NCI-H2029 (cell line): ENCODE data around the gene MUC5AC.
"Not testable (repeated sequence)": the region's sequence is repeated elsewhere in the genome, so short reads cannot be mapped to it uniquely, and the experiment has no call there.

Experiments
- DNase-seq: peaks from one replicate; lab custom pipeline; 2025; lab: John Stamatoyannopoulos, UW

Gene MUC5AC

GRCh38 chr11:1157645-1158591 lies at the start of gene MUC5AC:
Gene MUC5AC (plus strand): TSS chr11:1157953. CDS start chr11:1158000, 47 bp downstream.
- DNase-seq, result no peak

GRCh38 chr11:1108246-1108900 lies 49.4 kb upstream of the MUC5AC start:
- DNase-seq, result no peak

DNA sequence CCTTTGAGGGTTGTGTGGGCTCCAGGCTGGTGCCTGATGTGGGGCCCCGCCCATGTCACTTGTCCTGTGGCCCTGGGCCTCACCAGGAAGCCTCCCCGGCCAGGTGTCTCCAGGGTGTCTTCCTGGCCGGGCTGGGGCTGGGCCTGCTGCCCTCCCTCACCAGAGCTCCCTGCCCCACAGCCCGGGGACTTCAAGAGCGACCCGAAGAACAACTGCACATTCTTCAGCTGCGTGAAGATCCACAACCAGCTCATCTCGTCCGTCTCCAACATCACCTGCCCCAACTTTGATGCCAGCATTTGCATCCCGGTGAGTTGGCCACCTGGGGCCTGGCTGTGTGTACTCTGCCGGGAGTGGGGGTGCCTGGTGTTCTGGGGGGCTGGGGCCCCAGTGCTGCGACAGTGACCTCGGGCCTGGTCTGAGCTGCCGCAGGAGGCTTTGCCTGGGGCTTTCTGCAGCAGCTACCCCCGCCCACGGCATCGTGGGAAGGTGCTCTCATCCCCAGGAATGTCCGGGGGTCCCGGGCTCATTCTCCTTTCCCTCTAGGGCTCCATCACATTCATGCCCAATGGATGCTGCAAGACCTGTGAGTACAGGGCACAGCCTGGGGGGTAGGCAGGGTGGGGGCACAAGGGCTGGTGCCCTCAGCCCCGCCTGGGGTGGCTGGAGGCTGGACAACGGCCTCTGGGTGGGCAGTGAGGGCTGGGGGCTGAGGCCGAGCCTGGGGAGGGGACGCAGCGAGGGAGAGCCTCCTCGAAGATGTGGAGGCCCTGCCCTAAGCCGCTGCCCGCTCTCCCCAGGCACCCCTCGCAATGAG lies 48.4 kb upstream of the MUC5AC start:
- DNase-seq, result no peak

GRCh38 chr11:1109918-1110705 lies 47.6 kb upstream of the MUC5AC start:
- no peak for DNase-seq

DNA sequence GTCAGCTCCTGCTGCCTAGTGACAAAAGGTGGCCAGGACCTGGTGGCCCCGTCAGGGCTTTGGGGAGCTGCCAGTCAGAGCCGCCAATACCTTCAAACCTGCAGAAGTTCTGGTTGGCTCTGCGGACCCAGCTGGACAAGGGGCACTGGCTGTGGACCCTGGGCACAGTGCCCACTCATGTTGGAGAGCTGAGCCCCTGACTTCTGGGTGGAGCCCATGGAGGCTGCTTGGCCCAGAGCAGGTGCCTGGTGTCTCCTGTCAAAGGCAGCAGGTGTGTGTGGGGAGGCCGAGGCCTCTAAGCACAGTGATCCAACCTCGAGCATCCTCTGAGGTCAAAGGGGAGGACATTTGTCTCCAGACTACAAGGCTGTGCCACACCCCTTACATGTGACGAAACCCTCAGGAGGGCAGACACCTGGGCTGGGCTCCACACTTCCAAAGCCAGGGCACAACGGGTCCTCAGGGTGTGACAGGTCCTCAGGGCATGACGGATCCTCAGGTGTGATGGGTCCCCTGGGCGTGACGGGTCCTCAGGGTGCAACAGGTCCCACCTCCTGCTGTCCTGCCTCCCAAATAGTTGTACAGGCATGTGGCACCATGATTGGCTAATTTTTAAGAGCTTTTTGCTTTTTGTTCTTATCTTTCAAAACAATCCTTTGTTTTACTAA lies 46.1 kb upstream of the MUC5AC start:
- no peak for DNase-seq

DNA sequence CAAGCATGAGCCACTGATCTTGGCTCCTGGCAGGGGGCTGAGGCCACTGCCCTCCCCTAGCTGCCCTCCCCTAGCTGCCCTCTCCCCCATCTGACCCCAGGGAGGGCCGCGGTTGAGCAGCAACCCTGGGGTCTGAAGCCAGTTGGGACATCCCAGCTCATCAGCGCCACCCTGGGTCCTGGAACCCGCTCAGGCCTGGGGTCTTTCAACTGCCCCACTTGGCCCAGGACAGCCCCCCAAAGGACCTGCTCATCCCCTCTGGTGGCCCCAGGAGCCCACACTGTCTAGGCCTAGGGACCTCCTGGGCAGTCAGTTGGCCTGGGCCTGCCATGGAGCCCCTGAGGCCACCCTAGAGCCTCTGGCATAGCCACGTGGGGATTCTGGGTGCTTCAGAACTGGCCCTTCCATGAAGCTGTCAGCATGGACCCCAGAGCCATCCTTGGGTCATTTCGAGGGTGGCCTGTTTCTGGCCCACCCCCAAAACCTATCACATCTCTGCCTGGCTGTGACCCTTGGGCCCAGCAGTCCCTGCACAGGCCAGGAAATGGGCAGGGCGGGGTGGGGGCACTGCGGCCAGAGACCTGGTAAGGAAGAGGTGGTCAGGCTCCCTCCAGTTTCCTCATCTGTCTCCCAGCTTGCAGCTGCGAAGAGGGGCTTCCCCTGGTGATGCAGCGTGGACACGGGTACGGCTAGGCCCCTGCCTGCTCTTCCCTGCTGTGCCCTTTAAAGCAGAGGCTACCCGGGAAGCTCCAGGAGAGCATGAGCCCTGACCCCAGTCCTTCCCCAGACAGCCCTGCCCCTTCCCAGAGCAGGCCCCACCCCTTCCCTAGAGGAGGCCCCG lies 45.2 kb upstream of the MUC5AC start:
- no peak for DNase-seq

GRCh38 chr11:1113405-1114201 lies 44.1 kb upstream of the MUC5AC start:
- DNase-seq, result no peak

GRCh38 chr11:1115292-1115691 lies 42.5 kb upstream of the MUC5AC start:
- DNase-seq, result not testable (repeated sequence)

- no peak for DNase-seq
Measured at GRCh38 chr11:1116104-1116503, 41.6 kb upstream of the MUC5AC start.

DNA sequence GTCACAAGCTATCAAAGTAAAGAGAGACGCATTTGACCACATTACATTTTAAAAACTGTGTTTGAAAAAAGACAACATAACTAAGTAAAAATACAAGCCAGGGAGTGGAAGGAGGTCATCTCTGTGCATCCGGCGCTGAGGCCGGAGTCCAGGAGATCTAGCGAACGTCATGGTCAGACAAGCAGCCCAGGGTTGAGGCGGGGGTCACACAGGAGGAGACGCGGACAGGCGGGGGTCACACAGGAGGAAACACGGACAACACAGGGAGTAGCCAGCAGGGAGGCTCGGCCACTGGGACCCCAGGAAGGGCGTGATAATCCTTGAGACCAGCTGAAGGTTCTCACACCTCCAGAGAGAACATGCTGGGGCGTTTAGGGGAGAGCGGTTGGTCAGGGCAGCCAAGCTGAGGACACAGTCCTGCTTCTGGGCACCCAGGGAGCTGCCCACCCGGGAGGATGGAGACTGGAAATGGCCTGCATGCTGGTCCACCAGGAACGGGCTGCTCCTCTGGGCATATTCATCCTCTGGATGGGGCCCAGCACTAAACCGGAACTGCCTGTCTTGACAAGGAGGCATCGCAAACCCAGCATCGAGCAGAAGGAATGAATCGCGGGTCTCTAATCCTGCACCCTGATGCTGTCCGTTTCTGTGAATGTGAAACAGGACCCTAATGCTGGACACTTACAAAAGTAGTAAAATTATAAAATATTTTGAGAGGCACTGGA lies 40.9 kb upstream of the MUC5AC start:
- no peak for DNase-seq

GRCh38 chr11:1117992-1118391 lies 39.8 kb upstream of the MUC5AC start:
- no peak for DNase-seq

GRCh38 chr11:1118755-1119603 lies 38.8 kb upstream of the MUC5AC start:
- DNase-seq, result no peak

DNA sequence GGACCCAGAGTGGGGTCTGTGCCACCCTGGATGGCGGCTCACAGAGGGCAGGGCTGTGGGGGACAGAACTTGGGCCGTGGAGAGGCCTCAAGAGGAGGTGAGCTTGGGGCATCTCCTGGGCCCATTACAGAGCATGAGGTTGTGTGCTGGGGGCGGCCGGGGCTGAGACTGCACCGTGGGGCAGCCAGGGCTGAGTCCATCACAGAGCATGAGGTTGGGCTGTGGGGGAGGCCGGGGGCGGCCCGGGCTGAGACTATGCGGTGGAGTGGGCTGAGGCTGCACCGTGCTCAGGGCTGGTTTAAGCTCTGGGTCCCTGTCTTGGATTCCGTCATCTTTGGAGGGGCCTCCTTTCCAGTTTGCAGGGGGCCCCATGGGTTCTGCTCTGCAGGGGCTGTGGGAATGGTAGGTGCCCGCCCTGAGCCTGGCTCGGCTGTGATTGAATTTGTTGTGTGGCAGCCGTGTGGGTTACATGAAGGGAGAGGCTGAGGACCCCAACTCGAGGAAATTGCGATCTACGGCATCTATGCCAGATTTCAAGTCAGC lies 38.1 kb upstream of the MUC5AC start:
- no peak for DNase-seq

DNA sequence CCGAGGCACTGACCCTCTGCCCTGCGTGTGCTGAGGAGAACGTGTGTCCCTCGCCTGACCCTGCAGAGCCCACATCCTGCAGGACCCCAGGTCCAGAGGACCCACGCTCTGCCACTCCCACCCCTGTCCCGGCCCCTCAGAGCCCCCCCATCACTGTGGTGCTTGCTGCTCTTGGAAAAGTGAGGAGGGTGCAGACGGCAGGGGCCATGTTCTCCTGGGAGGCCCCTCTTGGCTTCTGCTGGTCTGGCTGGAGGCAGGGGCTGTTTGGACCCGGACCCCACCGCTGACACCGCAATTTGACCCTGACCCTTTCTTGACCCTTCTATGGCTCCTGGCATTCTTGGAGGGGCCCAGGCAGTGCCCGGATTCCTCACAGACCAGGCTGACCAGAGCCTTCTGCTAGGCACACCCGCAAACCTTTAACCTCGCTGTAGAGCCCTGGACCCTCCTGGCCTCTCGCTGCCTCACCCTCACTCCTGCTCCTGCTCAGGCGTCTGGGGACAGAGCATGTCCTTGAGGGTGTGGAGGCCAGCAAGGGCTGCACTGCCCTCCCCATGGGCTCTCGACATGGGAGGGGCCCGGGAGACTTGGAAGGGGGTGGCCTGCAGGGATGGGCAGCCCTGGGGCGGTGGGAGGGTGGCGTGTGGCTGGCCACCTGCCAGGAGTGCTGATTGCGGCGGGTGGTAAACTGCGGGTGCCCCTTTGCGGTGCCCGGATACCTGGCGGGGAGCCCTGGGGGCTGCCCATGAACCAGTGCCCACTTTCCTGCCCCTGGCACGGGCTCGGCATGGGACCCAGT lies 37.0 kb upstream of the MUC5AC start:
- no peak for DNase-seq

GRCh38 chr11:1121331-1121812 lies 36.4 kb upstream of the MUC5AC start:
- no peak for DNase-seq
